HG03280 (cell line): Measurements from ENCODE around the gene SLFN12L.
"Not testable (repeated sequence)": the region's sequence is repeated elsewhere in the genome, so short reads cannot be mapped to it uniquely, and the experiment has no call there.

Experiments
- ATAC-seq: cut with Tn5 transposase; IDR thresholded peaks from one replicate; pipeline ENCODE4 v1.9.1; 2021; ENCODE audit warnings: mild to moderate bottlenecking, moderate library complexity; ENCODE audit not compliant: unreplicated experiment

SLFN12L gene

DNA sequence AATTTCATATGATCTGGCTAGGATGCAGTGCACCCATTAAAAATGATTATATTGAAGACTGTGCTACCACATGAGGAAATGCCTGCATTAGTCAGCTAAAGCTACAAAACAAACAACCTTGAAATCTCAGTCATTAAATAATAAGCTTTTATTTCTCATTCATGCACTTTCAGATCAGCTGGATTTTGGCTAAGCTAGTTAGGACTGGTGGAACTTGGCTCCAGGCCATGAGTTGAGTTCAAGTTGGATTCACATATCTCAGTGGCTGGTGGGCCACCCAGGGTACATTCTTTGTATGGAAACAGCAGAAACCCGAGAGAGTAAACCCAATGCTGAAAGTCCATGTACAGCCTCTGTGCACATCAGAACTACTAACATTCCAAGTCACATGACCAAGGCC lies 6.4 kb upstream of the SLFN12L start:
- no peak for ATAC-seq

GRCh38 chr17:35542990-35543389 lies 5.5 kb upstream of the SLFN12L start:
- no peak for ATAC-seq

DNA sequence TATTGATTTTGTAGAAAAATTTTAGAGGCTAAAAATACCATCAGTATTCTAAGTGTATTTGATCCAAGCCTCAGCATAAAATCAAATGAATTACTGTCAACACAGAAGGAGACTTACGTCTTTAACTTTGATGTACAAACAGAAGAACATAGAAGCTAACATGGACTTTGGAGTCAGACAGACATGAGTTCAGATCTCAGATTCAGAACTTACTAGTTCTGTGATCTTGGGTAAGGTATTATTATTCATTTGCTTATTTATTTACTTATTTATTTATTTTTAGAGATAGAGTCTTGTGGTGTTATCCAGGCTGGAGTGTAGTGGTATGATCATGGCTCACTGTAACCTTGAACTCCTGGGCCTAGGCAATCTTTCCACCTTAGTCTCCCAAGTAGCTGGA lies 4.0 kb upstream of the SLFN12L start:
- ATAC-seq = no peak

GRCh38 chr17:35540589-35541404 lies 3.3 kb upstream of the SLFN12L start:
- no peak for ATAC-seq

DNA sequence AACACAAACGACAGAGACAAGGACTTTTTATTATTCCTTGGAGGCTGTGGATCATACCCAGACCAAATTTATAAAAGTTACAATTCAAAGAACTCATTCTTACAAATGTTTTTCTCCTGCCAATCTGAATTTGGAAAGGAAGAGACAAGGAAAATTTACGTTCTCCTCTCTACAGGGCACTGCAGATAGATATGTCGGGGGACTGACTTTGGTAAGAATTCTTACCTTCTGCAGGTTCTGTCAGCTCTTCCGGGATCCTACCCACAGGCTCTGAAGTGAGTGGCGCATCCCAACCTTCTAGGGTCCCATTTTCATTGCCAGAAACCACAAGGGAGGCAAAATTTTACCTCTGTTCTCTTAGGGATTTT lies 2.2 kb upstream of the SLFN12L start:
- no peak for ATAC-seq

GRCh38 chr17:35536664-35537171 lies 760 bp downstream of the SLFN12L start:
- no peak for ATAC-seq

DNA sequence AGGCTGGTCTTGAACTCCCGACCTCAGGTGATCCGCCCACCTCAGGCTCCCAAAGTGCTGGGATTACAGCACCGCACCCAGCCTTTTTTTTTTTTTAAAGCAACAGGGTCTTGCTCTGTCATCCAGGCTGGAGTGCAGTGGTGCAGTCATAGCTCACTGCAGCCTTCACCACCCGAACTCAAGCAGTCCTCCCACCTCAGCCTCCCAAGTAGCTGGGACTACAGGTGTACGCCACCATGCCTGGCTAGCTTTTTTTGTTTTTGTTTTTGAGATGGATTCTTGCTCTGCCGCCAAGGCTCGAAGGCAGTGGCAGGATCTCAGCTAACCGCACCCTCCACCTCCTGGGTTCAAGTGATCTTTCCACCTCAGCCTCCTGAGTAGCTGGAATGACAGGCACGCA lies 2.1 kb downstream of the SLFN12L start:
- not testable (repeated sequence) for ATAC-seq

DNA sequence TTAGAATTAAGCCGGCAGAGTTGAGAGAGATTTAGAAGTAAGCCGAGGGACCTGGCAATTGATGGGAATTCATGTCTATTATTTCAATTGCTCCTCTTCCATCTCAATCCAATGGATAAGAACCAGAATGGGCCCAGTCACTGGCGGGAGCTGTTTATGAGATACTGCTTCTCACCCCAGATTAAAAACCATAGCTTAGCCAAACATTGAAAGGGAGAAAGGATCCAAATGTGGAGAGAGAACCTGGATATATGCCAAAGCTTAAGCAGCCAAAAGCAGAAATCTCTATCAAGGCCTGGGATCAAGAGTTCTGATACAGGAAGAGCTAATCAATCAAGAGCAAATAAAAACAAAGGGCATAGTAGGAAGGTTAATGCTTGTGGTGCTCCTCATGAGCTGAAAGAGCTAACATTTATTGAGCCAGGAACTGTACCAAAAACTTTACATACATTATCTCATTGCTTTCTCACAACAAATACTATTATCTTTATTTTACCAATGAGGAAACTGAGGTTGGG lies 2.8 kb downstream of the SLFN12L start:
- no peak for ATAC-seq

- ATAC-seq = no peak
Measured at GRCh38 chr17:35531160-35531559, 6.3 kb downstream of the SLFN12L start.

DNA sequence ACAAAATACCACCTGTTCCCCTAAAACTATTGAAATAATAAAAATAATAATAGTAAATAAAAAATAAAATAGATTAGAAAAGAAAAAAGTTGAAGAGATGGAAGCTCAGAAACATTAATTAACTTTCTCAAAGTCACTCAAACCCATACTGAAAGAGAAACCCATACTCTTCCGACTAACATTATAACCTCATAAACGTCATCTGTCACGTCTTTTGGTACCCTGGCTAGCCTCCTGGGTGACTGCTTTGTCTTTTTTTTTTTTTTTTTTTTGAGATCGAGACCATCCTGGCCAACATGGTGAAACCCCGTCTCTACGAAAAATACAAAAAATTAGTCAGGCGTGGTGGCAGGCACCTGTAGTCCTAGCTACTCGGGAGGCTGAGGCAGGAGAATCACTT lies 7.6 kb downstream of the SLFN12L start:
- no peak for ATAC-seq

DNA sequence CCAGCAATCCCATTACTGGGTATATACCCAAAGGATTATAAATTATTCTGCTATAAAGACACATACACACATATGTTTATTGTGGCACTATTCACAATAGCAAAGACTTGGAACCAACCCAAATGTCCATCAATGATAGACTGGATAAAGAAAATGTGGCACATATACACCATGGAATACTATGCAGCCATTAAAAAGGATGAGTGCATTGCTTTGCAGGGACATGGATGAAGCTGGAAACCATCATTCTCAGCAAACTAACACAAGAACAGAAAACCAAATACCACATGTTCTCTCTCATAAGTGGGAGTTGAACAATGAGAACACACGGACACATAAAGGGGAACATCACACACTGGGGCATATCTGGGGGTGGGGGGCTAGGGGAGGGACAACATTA lies 8.2 kb downstream of the SLFN12L start:
- not testable (repeated sequence) for ATAC-seq

DNA sequence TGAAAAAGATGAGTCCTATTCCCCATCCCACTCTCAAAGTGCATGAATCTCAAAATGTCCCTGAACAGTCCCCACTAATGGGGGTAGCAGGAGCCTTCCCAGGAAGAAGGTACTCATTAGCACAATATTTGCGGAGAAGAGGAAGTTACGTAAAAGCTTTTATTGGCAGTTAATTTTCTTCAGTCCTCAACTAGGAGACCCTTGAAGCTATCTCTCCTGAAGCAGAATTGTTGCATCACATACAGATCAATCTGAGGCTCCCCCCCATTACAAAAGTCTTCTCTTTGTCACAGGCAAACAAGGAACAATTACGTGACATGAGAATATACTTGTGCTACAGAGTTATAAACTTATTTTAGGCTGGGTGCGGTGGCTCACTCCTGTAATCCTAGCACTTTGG lies 14.2 kb downstream of the SLFN12L start:
- no peak for ATAC-seq

DNA sequence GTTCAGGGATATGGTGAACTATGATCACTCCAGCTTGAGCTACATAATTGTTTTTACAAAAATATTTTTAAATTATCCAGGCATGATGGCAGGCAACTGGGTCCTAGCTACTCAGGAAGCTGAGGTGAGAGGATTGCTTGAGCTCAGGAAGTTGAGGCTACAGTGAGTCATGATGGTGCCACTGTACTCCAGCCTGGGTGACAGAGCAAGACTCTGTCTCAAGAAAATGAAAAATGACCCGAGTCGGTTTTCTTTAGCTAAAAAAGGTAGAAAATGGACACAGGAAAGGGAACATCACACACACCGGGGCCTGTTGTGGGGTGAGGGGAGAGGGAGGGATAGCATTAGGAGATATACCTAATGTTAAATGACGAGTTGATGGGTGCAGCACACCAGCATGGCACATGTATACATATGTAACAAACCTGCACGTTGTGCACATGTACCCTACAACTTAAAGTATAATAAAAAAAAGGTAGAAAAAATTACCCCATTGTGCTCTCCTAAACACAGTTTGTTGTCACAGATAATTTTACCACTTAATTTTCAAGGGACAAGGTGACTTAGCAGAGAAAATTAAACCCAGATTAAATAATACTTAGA lies 15.7 kb downstream of the SLFN12L start:
- not testable (repeated sequence) for ATAC-seq

DNA sequence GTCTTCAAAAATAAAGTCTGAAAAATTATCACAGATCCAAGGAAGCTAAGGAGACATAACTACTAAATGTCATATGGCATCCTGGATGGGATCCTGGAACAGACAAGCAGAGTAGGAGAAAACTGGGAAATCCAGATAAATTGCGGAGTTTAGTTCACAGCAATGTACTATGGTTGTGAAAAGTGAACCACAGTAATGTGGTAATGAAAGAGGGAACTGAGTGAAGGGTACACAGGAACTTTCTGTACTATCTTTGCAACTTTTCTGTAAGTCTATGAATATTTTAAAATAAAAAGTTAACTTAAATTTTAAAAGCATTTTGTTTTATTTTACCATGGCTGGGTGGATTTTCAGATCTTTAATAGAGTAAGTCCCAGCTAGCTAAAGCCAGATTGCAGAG lies 16.3 kb downstream of the SLFN12L start:
- ATAC-seq = no peak

- ATAC-seq = no peak
Measured at GRCh38 chr17:35519906-35520442, 17.5 kb downstream of the SLFN12L start.

DNA sequence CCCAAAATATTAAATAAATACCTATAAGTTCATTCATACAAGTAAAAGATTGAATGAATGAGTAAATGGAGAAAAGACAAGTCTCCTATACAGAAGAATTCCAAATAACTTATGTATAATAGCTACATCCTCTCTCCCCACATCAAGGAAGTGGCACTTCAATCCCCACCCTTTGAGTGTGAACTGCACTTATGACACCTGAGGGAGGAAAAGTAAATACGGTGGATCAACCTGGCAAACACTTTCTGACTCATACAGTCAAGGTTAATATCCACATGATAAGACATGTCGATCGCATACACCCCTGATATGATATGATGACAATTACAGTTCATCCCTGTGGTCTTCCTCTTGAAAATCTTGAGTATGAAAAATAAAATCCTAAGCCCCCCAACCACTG lies 18.0 kb downstream of the SLFN12L start:
- no peak for ATAC-seq

DNA sequence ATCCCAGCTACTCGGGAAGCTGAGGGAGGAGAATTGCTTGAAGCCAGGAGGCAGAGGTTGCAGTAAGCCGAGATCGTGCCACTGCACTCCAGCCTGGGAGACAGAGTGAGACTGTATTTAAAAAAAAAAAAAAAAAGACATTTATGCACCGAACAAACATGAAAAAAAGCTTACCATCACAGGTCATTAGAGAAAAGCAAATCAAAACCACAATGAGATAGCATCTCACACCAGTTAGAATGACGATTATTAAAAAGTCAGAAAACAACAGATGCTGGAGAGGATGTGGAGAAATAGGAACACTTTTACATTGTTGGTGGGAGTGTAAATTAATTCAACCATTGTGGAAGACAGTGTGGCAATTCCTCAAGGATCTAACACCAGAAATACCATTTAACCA lies 19.0 kb downstream of the SLFN12L start:
- not testable (repeated sequence) for ATAC-seq

GRCh38 chr17:35515027-35515426 lies 22.5 kb downstream of the SLFN12L start:
- ATAC-seq = no peak

DNA sequence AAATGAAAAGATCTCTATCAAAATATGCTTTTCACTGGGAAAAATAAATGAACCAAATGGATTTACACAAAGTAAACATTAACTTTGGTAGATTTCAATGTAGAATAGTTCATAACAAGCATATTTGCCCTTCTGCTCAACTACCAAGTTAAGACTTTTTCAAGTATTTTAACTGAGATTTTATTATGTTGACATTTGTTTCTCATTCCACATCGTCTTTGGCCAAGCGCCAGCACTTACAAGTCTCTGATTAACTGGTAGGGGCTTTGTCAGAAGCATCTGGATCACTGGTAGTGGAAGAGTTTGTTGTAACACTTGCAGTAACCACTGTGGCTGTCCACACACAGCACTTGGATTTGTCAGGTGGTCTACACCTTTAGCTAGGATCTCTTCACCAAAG lies 22.9 kb downstream of the SLFN12L start:
- ATAC-seq = no peak

DNA sequence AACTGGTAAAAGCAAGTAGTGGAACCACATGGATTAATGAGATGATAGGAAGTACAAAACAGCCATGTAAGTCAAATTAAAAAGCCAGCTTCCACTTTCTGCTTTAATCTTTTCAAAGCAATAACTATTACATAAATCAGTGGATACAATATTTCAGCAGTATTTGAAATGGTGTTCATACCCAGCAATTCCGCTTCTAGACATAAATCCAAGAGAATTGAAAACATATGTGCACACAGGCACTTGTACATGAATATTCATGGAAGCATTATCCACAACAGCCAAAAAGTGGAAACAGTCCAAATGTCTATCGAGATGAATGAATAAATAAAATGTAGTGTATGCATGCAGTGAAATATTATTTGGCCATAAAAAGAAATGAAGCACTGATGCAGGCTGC lies 27.4 kb downstream of the SLFN12L start:
- ATAC-seq = no peak

GRCh38 chr17:35507714-35508113 lies 29.8 kb downstream of the SLFN12L start:
- ATAC-seq = not testable (repeated sequence)

DNA sequence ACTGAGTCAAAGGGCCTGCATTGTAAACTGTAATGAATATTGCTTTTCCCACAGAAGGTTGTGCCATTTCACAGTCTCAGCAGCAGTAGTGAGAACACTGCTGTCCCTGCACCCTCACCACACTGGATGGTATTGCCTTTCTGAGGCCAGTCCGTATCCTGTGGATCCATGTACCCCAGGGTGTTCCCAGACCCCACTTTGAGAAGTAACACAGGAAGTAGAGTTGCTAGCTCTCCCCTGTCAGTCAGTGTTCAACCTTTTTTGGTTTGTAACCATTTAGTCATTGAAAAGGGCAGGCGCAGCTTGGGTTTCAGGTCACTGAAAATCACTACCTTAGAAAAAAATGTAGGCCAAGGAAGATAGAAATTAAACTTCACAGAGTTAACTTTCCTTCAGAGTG lies 37.9 kb downstream of the SLFN12L start:
- ATAC-seq = no peak
